Measurements from ENCODE around the gene DLGAP5. TPM values are rescaled to one million over a fixed set of nuclear protein-coding genes. Genes with fewer than 3 reads are reported as not detected.
A peak's percentile ranks its signal among the peaks of the same experiment; 100 is the strongest.

Gene DLGAP5
- total RNA-seq, 2 donors from 2014 or later, result 0.08 to 1.2 TPM

GRCh38 chr14:55139696-55140509 is 51.5 kb downstream of the DLGAP5 start:
- TF ChIP-seq CTCF (IDR thresholded peaks at IDR 0.05), result no peak
- Histone ChIP-seq H3K4me3 (no peak overlapping the region), H3K27ac (no peak overlapping the region), H3K27me3 (no peaks in the 10 kb centered on the region), H3K4me1 (peaks cover 0 to 28% of the 10 kb centered on the region in 2 donors), H3K36me3 (peaks cover 69% of the 10 kb centered on the region), H3K9me3 (no peaks in the 10 kb centered on the region)
- DNase-seq (ENCODE audit: low spot score), result no peak

- Histone ChIP-seq H3K4me3 (no peak overlapping the region), H3K9me3 (no peaks in the 10 kb centered on the region), H3K36me3 (peaks cover 62% of the 10 kb centered on the region), H3K4me1 (peaks cover 0 to 33% of the 10 kb centered on the region in 2 donors), H3K27me3 (no peaks in the 10 kb centered on the region), H3K27ac (no peak overlapping the region)
- DNase-seq (ENCODE audit: low spot score), result no peak
- TF ChIP-seq CTCF (IDR thresholded peaks at IDR 0.05), result no peak
These were observed 52.2 kb downstream of the DLGAP5 start for GRCh38 chr14:55139141-55139540.

DNA sequence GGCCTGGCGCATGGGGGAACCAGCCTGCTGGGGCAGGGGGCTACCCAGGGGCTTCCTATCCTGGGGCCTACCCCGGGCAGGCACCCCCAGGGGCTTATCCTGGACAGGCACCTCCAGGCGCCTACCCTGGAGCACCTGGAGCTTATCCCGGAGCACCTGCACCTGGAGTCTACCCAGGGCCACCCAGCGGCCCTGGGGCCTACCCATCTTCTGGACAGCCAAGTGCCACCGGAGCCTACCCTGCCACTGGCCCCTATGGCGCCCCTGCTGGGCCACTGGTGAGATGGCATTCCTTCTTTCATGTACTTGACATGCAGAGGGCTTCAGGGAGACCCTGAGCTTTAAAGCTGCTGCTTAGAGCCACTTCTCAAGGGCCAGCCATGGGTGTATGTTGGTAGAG is 53.3 kb downstream of the DLGAP5 start:
- Histone ChIP-seq H3K4me3 (peak overlapping the region in 1 of 2 donors; percentile 20), H3K9me3 (no peaks in the 10 kb centered on the region), H3K36me3 (peaks cover 59% of the 10 kb centered on the region), H3K27me3 (no peaks in the 10 kb centered on the region), H3K27ac (peak overlapping the region; percentile 70 to 73), H3K4me1 (peaks cover 0 to 43% of the 10 kb centered on the region in 2 donors)
- no peak for DNase-seq (ENCODE audit: low spot score)
- no peak for TF ChIP-seq CTCF (IDR thresholded peaks at IDR 0.05)

DNA sequence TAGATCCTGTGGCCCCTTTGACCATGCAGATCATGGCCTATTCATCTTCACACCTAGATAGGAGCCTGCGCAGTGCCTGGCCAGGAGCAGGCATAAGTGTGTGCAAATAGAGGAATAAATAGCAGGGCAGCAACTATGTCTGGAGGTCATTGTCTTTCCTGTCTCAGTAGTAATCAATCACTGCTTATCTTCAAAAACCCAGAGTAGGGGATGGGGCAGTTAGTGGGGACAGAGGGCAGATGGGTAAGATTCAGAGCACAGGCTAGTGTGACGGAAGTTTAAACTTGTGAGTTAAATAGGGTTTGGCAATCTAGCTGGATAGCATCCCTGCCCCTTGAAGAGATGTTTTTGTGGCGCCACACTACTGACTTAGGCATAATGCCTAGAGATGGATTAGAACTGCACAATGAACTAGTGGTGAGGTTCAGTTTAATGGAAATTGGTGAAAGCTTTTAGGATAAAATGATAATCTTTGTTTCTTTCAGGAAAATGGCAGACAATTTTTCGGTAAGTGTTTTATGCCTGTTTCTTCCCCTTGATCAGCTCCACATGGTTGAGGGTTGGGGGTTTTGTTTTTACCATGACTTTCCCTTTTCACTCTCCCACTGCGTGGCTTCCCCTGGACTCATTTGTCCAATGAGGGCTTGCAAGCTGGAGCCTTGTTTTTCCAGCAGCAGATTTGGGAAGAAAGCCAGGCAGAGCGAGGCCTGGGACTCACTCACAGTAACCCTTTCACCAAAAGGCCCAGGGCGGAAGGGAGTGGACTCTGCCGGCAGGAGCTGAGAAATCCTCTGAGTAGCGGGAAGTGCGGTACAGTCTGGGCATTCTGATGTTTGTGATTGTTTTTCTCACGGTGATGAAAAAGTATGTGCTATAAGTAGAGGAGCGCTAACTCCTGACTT is 54.2 kb downstream of the DLGAP5 start:
- Histone ChIP-seq H3K4me3 (peak overlapping the region in 1 of 2 donors; percentile 20), H3K4me1 (peaks cover 0 to 53% of the 10 kb centered on the region in 2 donors), H3K27me3 (no peaks in the 10 kb centered on the region), H3K27ac (peak overlapping the region; percentile 70 to 73), H3K9me3 (no peaks in the 10 kb centered on the region), H3K36me3 (peaks cover 49% of the 10 kb centered on the region)
- TF ChIP-seq CTCF (IDR thresholded peaks at IDR 0.05), result peak in 1 of 2 donors; percentile 29
- DNase-seq (ENCODE audit: low spot score), result peak; percentile 89

- no peak overlapping the region for H3K4me3 ChIP-seq
- DNase-seq (ENCODE audit: low spot score), result no peak
- H3K4me1 ChIP-seq, result peaks cover 0 to 62% of the 10 kb centered on the region in 2 donors
- no peaks in the 10 kb centered on the region for H3K27me3 ChIP-seq
- no peak for TF ChIP-seq CTCF (IDR thresholded peaks at IDR 0.05)
- no peaks in the 10 kb centered on the region for H3K9me3 ChIP-seq
- peak overlapping the region; percentile 70 to 73 for H3K27ac ChIP-seq
- H3K36me3 ChIP-seq, result peaks cover 41% of the 10 kb centered on the region
These were observed 55.1 kb downstream of the DLGAP5 start for GRCh38 chr14:55136241-55136640.

All from right atrium auricular region (tissue), 2 donors.